Bronchial epithelial cell (primary cell): ENCODE data around the gene EPB41L4B. TPM values are rescaled to one million over a fixed set of nuclear protein-coding genes. Genes with fewer than 3 reads are reported as not detected.
A peak's percentile ranks its signal among the peaks of the same experiment; 100 is the strongest.

Source experiments
- DNase-seq: peaks from one replicate; pipeline ENCODE4 v3.0.0-alpha.2; 2010; ENCODE audit warnings: low read depth
- FAIRE-seq: peaks from 2 replicates; lab custom pipeline; 2011; peaks lifted over from hg19 to GRCh38; lab: Jason Lieb, UNC
- H3K27me3 ChIP-seq: 2 replicates; pipeline ENCODE4 v1.5.1; 2011; ENCODE audit warnings: low read length; ENCODE audit not compliant: control insufficient read depth, insufficient read depth
- H3K36me3 ChIP-seq: 2 replicates; pipeline ENCODE4 v1.5.1; 2011; ENCODE audit warnings: low read length; ENCODE audit not compliant: control insufficient read depth, insufficient read depth
- H3K4me3 ChIP-seq: 2 replicates; pipeline ENCODE4 v1.5.1; 2011; ENCODE audit warnings: mild to moderate bottlenecking, low read depth, low read length, control low read depth
- CTCF ChIP-seq: IDR thresholded peaks from 2 replicates; pipeline ENCODE4 v1.5.1; 2011; ENCODE audit warnings: mild to moderate bottlenecking, moderate library complexity, low read length, control low read depth, inconsistent platforms; ENCODE audit not compliant: insufficient read depth, severe bottlenecking
- total RNA-seq: library from RNA; depleted of rRNA; stranded (reverse); fragments of >200 nt; gene quantifications from 2 replicates; pipeline ENCODE4 v1.2.1, GENCODE V29; 2014

The EPB41L4B gene
- total RNA-seq, 1 donor from 2014 or later: 30.3 TPM

- H3K36me3 ChIP-seq: peaks cover 3% of the 10 kb centered on the region
- FAIRE-seq: no peak
- TF ChIP-seq CTCF: no peak
- DNase-seq: peak; percentile 45
- no peaks in the 10 kb centered on the region for H3K27me3 ChIP-seq
- no peak overlapping the region for H3K4me3 ChIP-seq
Measured at GRCh38 chr9:109264877-109265587, 55.8 kb downstream of the EPB41L4B start.

GRCh38 chr9:109263358-109263757 is 57.5 kb downstream of the EPB41L4B start:
- Histone ChIP-seq H3K36me3 (peaks cover 3% of the 10 kb centered on the region), H3K27me3 (no peaks in the 10 kb centered on the region), H3K4me3 (no peak overlapping the region)
- DNase-seq (no peak), FAIRE-seq (no peak)
- TF ChIP-seq CTCF: no peak

GRCh38 chr9:109258481-109259302 is 62.2 kb downstream of the EPB41L4B start:
- FAIRE-seq (no peak), DNase-seq (no peak)
- no peaks in the 10 kb centered on the region for H3K27me3 ChIP-seq
- no peak overlapping the region for H3K4me3 ChIP-seq
- TF ChIP-seq CTCF: no peak
- peaks cover 8% of the 10 kb centered on the region for H3K36me3 ChIP-seq

- H3K27me3 ChIP-seq: no peaks in the 10 kb centered on the region
- H3K36me3 ChIP-seq: peaks cover 8% of the 10 kb centered on the region
- FAIRE-seq: no peak
- no peak for DNase-seq
- no peak overlapping the region for H3K4me3 ChIP-seq
- TF ChIP-seq CTCF: no peak
Measured at GRCh38 chr9:109256336-109256735, 64.5 kb downstream of the EPB41L4B start.

GRCh38 chr9:109255394-109255793 is 65.5 kb downstream of the EPB41L4B start:
- Histone ChIP-seq H3K27me3 (no peaks in the 10 kb centered on the region), H3K4me3 (no peak overlapping the region), H3K36me3 (peaks cover 8% of the 10 kb centered on the region)
- no peak for TF ChIP-seq CTCF
- DNase-seq: no peak
- FAIRE-seq: no peak
